PC-9 (cell line): ENCODE data around the gene RCE1.

ENCODE experiments used
- EZH2 ChIP-seq: fragments of 200-600 bp; sonication (generic); IDR thresholded peaks from 2 replicates; pipeline ENCODE4 v1.8.0; 2017; ENCODE audit warnings: antibody characterized with exemption, low read depth
- TF ChIP-seq, protein P1 (sequence below): fragments of 200-600 bp; sonication (generic); conservative IDR thresholded peaks from 2 replicates; pipeline ENCODE4 v1.6.1; 2017; ENCODE audit warnings: mixed run types, antibody characterized with exemption, mild to moderate bottlenecking, moderate library complexity

DNA sequence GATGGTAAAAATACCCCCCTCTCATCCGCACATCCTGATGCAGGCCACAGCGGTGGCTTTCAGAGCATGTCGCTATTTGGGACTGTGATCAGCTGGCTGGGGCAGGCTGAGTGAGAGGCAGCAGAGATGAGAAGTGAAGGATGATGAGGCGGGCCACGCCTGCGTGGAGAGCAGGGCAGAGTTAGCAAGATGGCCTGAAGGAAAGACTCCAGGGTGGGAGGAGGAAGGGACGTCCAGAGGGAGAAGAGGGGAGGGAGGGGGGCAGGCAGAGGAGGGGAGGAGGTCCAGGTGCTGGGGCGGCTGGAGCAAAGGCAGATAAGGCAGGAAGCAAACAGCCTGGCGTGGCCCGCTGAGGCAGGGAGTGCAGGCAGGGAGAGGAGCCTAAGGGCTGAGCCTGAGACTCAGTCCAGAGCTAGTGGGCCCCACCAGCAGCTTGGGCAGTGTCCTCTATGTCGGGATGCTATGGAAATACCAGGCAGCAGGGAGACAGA lies 42.8 kb downstream of the RCE1 start:
- no peak for TF ChIP-seq EZH2
- TF ChIP-seq, protein P1, sequence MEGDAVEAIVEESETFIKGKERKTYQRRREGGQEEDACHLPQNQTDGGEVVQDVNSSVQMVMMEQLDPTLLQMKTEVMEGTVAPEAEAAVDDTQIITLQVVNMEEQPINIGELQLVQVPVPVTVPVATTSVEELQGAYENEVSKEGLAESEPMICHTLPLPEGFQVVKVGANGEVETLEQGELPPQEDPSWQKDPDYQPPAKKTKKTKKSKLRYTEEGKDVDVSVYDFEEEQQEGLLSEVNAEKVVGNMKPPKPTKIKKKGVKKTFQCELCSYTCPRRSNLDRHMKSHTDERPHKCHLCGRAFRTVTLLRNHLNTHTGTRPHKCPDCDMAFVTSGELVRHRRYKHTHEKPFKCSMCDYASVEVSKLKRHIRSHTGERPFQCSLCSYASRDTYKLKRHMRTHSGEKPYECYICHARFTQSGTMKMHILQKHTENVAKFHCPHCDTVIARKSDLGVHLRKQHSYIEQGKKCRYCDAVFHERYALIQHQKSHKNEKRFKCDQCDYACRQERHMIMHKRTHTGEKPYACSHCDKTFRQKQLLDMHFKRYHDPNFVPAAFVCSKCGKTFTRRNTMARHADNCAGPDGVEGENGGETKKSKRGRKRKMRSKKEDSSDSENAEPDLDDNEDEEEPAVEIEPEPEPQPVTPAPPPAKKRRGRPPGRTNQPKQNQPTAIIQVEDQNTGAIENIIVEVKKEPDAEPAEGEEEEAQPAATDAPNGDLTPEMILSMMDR, result no peak
